HepG2 (cell line): Measurements from ENCODE around the gene CYB5R2. TPM values are rescaled to one million over a fixed set of nuclear protein-coding genes. Genes with fewer than 3 reads are reported as not detected.

Experiments
- ATAC-seq: fragments of 200-7000 bp; cut with Tn5 transposase; 3 replicates; pipeline ENCODE4 v1.9.1; 2020; ENCODE audit warnings: mild to moderate bottlenecking, moderate library complexity
- BruUV-seq: library from RNA; stranded (reverse); fragments of 400-500 nt; replicated peaks from 2 replicates; lab custom pipeline; 2021; lab: Mats Ljungman, UMichigan
- CTCF ChIA-PET: fragments of 300-600 bp; formaldehyde crosslinking; extraction: SDS; loops from one replicate; lab custom pipeline; 2021; ENCODE audit warnings: low total read pairs, inconsistent platforms, low intra/inter-chr PET ratio; lab: Yijun Ruan, JAX
- POLR2A ChIA-PET: fragments of 350-600 bp; sonication (Branson Sonifier 250); formaldehyde crosslinking; loops from one replicate; lab custom pipeline; 2020; ENCODE audit warnings: antibody characterized with exemption, inconsistent platforms; lab: Yijun Ruan, JAX
- DNase-seq: peaks from one replicate; pipeline ENCODE4 v3.0.0-alpha.2; 2015; ENCODE audit warnings: low spot score
- FAIRE-seq: peaks from 3 replicates; lab custom pipeline; 2011; peaks lifted over from hg19 to GRCh38; lab: Jason Lieb, UNC
- H2AFZ ChIP-seq: one replicate; pipeline ENCODE4 v1.6.1; 2011; ENCODE audit warnings: low read length, inconsistent platforms
- H3K27ac ChIP-seq: fragments of 300-600 bp; 3 replicates; pipeline ENCODE4 v1.8.0; 2011; ENCODE audit warnings: mixed run types, mild to moderate bottlenecking, mixed read lengths, low read length, inconsistent platforms; ENCODE audit not compliant: insufficient read depth; ENCODE audit errors: extremely low read length
- H3K27me3 ChIP-seq, 2 experiments: fragments of 200-600 bp in 1 of 2; 2 replicates in 1 of 2; 3 replicates in 1 of 2; pipeline versions ENCODE4 v1.6.0 to v1.8.0; 2011; ENCODE audit warnings: low read length in 2 of 2, mild to moderate bottlenecking in 2 of 2, moderate library complexity in 2 of 2, inconsistent platforms in 1 of 2; ENCODE audit not compliant: insufficient read depth in 2 of 2, control insufficient read depth in 1 of 2
- H3K36me3 ChIP-seq, 2 experiments: fragments of 200-600 bp in 1 of 2; replicated peaks in 1 of 2; 2 replicates in 1 of 2; 3 replicates in 1 of 2; pipeline versions ENCODE4 v1.5.1 to v1.8.0; 2011; ENCODE audit warnings: low read length in 2 of 2, inconsistent platforms in 1 of 2; ENCODE audit not compliant: insufficient read depth in 2 of 2, control insufficient read depth in 1 of 2
- H3K4me1 ChIP-seq: 2 replicates; pipeline ENCODE4 v1.5.1; 2012; ENCODE audit warnings: low read length, inconsistent platforms; ENCODE audit not compliant: insufficient read depth
- H3K4me2 ChIP-seq: 2 replicates; pipeline ENCODE4 v1.6.0; 2011; ENCODE audit warnings: low read depth, low read length, inconsistent platforms
- H3K4me3 ChIP-seq, 3 experiments: fragments of 200-600 bp in 1 of 3; sonication (generic), shearing (Covaris generic) in 1 of 3; replicated peaks in 1 of 3; 2 replicates each; pipeline ENCODE4 v1.5.1; 2011 to 2016; ENCODE audit warnings: low read length in 3 of 3, inconsistent platforms in 2 of 3, low read depth in 2 of 3, mild to moderate bottlenecking in 2 of 3, control low read depth in 1 of 3, mixed read lengths in 1 of 3; ENCODE audit not compliant: insufficient read depth in 1 of 3
- H3K79me2 ChIP-seq: one replicate; pipeline ENCODE4 v1.6.1; 2011; ENCODE audit warnings: low read length, inconsistent platforms; ENCODE audit not compliant: insufficient read depth
- H3K9ac ChIP-seq: 2 replicates; pipeline ENCODE4 v1.6.0; 2011; ENCODE audit warnings: mild to moderate bottlenecking, low read depth, low read length, inconsistent platforms; ENCODE audit not compliant: insufficient read depth
- H3K9me3 ChIP-seq: 2 replicates; pipeline ENCODE4 v1.5.1; 2012; ENCODE audit warnings: mild to moderate bottlenecking, low read length
- H4K20me1 ChIP-seq: 2 replicates; pipeline ENCODE4 v1.6.0; 2011; ENCODE audit warnings: inconsistent platforms, mild to moderate bottlenecking, low read length, moderate library complexity; ENCODE audit not compliant: insufficient read depth
- HNF4A ChIP-seq: sonication (generic); formaldehyde crosslinking; IDR thresholded peaks from 2 replicates; pipeline ENCODE4 v1.4.0; 2020; ENCODE audit warnings: missing genetic modification reagents
- KAT2B ChIP-seq: fragments of 150-350 bp; IDR thresholded peaks from 2 replicates; pipeline ENCODE4 v1.6.1; 2014; ENCODE audit warnings: low read depth, low read length, borderline replicate concordance
- LBX2 ChIP-seq: sonication (generic); formaldehyde crosslinking; IDR thresholded peaks from 2 replicates; pipeline ENCODE4 v1.5.0; 2020; ENCODE audit warnings: missing genetic modification reagents, mild to moderate bottlenecking, borderline replicate concordance
- MEIS2 ChIP-seq: sonication (generic); formaldehyde crosslinking; IDR thresholded peaks from 2 replicates; pipeline ENCODE4 v1.9.0; 2021; ENCODE audit warnings: mild to moderate bottlenecking, missing genetic modification reagents
- MLLT10 ChIP-seq: sonication (generic); formaldehyde crosslinking; IDR thresholded peaks from 2 replicates; pipeline ENCODE4 v1.4.0; 2020; ENCODE audit warnings: missing genetic modification reagents
- PHF20 ChIP-seq: sonication (generic); formaldehyde crosslinking; IDR thresholded peaks from 2 replicates; pipeline ENCODE4 v1.5.0; 2020; ENCODE audit warnings: mild to moderate bottlenecking, missing genetic modification reagents
- TAF15 ChIP-seq: fragments of 200-400 bp; formaldehyde crosslinking; IDR thresholded peaks from one replicate; pipeline ENCODE4 v1.6.1; 2018; ENCODE audit warnings: mild to moderate bottlenecking, low read depth, low read length; ENCODE audit not compliant: poor library complexity, severe bottlenecking
- TMF1 ChIP-seq: sonication (generic); formaldehyde crosslinking; IDR thresholded peaks from 2 replicates; pipeline ENCODE4 v1.8.1; 2022; ENCODE audit warnings: low read depth, missing genetic modification reagents
- YEATS4 ChIP-seq: sonication (generic); formaldehyde crosslinking; IDR thresholded peaks from 2 replicates; pipeline ENCODE4 v1.4.0; 2020; ENCODE audit warnings: missing genetic modification reagents, borderline replicate concordance
- WGBS: methylation state at CpG from one replicate; pipeline ENCODE4 v1.1.6; 2017; ENCODE audit warnings: low lambda C conversion rate; 5-methylcytosine and 5-hydroxymethylcytosine counted together
- in situ Hi-C: cut with HindIII; loops from 2 replicates; pipeline ENCODE4 v1.10.0; 2017; ENCODE audit warnings: low pct_unique_long_range_greater_than_20kb; ENCODE audit not compliant: extremely low pct_ligation_motif_present
- intact Hi-C: fragments of 100-400 bp; cut with micrococcal nuclease; formaldehyde crosslinking; loops from one replicate; pipeline ENCODE4 v1.10.0; 2022; ENCODE audit not compliant: unreplicated experiment
- polyA plus RNA-seq, 8 experiments: library from polyadenylated mRNA; depleted of rRNA in 3 of 8; stranded (reverse) in 7 of 8; unstranded in 1 of 8; fragments of >200 nt; fragmentation: Illumina TruSeq in 4 of 8; extraction: Trizol in 4 of 8; gene quantifications; 2 replicates each; pipeline versions ENCODE4 v1.2.1 to v1.2.3, GENCODE V29; 2011 to 2016; ENCODE audit warnings: low read depth in 4 of 8, missing spikeins in 1 of 8, mixed read lengths in 1 of 8; ENCODE audit not compliant: insufficient read depth in 1 of 8
- total RNA-seq, 5 experiments: library from RNA; depleted of rRNA; stranded (reverse); fragments of >200 nt; fragmentation: Illumina TruSeq; extraction: Trizol; gene quantifications; 2 replicates each; pipeline ENCODE4 v1.2.3, GENCODE V29; 2016; ENCODE audit warnings: low read depth in 1 of 5
- TF ChIP-seq, protein P1 (sequence below): sonication (generic); formaldehyde crosslinking; IDR thresholded peaks from 2 replicates; pipeline ENCODE4 v1.5.1; 2020; ENCODE audit warnings: missing genetic modification reagents, mild to moderate bottlenecking, borderline replicate concordance
- TF ChIP-seq, protein P2 (sequence below): sonication (generic); formaldehyde crosslinking; IDR thresholded peaks from 2 replicates; pipeline ENCODE4 v1.9.0; 2021; ENCODE audit warnings: missing genetic modification reagents, mild to moderate bottlenecking, borderline replicate concordance
- TF ChIP-seq, protein P3 (sequence below): sonication (generic); formaldehyde crosslinking; IDR thresholded peaks from 2 replicates; pipeline ENCODE4 v1.5.1; 2020; ENCODE audit warnings: mild to moderate bottlenecking, missing genetic modification reagents, borderline replicate concordance
- TF ChIP-seq, protein P4 (sequence below): sonication (generic); formaldehyde crosslinking; IDR thresholded peaks from 2 replicates; pipeline ENCODE4 v1.8.0; 2022; ENCODE audit warnings: low read depth, missing genetic modification reagents

CYB5R2 gene
- total and polyA plus RNA-seq, 2 of the 13 experiments (the other 11 are each of a cell fraction or from before 2014, with no cell fraction given): 0.40 to 0.51 TPM

GRCh38 chr11:7619322-7619721 is 54.0 kb downstream of the CYB5R2 start:
- no peak for FAIRE-seq
- Histone ChIP-seq H3K9ac (no peak overlapping the region), H3K79me2 (no peaks in the 10 kb centered on the region), H3K27me3 (no peaks in the 10 kb centered on the region), H4K20me1 (no peaks in the 10 kb centered on the region), H3K4me3 (no peak overlapping the region), H3K9me3 (no peaks in the 10 kb centered on the region), H3K4me1 (peaks cover 5% of the 10 kb centered on the region; the same call in 1 of the 2 replicates), H3K4me2 (no peak overlapping the region), H3K27ac (no peak overlapping the region), H3K36me3 (peaks cover 23 to 46% of the 10 kb centered on the region in 2 experiments), H2AFZ (no peak overlapping the region)
- WGBS: 96% methylated on average over 3 of the region's 3 CpGs
- no peak for ATAC-seq
- BruUV-seq: no TSS peak
- CTCF ChIA-PET: no interaction called here
- in situ Hi-C loops (no loop called here), intact Hi-C loops (no loop called here)
- POLR2A ChIA-PET: no interaction called here
- TF ChIP-seq KAT2B (no peak), MLLT10 (CRISPR knock-in tag) (no peak), HNF4A (no peak), MEIS2 (CRISPR knock-in tag) (no peak), YEATS4 (CRISPR knock-in tag) (no peak), TMF1 (CRISPR knock-in tag) (no peak), PHF20 (no peak), LBX2 (CRISPR knock-in tag) (no peak), TAF15 (no peak)
- TF ChIP-seq, protein P1, sequence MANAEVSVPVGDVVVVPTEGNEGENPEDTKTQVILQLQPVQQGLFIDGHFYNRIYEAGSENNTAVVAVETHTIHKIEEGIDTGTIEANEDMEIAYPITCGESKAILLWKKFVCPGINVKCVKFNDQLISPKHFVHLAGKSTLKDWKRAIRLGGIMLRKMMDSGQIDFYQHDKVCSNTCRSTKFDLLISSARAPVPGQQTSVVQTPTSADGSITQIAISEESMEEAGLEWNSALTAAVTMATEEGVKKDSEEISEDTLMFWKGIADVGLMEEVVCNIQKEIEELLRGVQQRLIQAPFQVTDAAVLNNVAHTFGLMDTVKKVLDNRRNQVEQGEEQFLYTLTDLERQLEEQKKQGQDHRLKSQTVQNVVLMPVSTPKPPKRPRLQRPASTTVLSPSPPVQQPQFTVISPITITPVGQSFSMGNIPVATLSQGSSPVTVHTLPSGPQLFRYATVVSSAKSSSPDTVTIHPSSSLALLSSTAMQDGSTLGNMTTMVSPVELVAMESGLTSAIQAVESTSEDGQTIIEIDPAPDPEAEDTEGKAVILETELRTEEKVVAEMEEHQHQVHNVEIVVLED (CRISPR knock-in tag): no peak
- TF ChIP-seq, protein P2, sequence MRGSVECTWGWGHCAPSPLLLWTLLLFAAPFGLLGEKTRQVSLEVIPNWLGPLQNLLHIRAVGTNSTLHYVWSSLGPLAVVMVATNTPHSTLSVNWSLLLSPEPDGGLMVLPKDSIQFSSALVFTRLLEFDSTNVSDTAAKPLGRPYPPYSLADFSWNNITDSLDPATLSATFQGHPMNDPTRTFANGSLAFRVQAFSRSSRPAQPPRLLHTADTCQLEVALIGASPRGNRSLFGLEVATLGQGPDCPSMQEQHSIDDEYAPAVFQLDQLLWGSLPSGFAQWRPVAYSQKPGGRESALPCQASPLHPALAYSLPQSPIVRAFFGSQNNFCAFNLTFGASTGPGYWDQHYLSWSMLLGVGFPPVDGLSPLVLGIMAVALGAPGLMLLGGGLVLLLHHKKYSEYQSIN (CRISPR knock-in tag): no peak
- TF ChIP-seq, protein P3, sequence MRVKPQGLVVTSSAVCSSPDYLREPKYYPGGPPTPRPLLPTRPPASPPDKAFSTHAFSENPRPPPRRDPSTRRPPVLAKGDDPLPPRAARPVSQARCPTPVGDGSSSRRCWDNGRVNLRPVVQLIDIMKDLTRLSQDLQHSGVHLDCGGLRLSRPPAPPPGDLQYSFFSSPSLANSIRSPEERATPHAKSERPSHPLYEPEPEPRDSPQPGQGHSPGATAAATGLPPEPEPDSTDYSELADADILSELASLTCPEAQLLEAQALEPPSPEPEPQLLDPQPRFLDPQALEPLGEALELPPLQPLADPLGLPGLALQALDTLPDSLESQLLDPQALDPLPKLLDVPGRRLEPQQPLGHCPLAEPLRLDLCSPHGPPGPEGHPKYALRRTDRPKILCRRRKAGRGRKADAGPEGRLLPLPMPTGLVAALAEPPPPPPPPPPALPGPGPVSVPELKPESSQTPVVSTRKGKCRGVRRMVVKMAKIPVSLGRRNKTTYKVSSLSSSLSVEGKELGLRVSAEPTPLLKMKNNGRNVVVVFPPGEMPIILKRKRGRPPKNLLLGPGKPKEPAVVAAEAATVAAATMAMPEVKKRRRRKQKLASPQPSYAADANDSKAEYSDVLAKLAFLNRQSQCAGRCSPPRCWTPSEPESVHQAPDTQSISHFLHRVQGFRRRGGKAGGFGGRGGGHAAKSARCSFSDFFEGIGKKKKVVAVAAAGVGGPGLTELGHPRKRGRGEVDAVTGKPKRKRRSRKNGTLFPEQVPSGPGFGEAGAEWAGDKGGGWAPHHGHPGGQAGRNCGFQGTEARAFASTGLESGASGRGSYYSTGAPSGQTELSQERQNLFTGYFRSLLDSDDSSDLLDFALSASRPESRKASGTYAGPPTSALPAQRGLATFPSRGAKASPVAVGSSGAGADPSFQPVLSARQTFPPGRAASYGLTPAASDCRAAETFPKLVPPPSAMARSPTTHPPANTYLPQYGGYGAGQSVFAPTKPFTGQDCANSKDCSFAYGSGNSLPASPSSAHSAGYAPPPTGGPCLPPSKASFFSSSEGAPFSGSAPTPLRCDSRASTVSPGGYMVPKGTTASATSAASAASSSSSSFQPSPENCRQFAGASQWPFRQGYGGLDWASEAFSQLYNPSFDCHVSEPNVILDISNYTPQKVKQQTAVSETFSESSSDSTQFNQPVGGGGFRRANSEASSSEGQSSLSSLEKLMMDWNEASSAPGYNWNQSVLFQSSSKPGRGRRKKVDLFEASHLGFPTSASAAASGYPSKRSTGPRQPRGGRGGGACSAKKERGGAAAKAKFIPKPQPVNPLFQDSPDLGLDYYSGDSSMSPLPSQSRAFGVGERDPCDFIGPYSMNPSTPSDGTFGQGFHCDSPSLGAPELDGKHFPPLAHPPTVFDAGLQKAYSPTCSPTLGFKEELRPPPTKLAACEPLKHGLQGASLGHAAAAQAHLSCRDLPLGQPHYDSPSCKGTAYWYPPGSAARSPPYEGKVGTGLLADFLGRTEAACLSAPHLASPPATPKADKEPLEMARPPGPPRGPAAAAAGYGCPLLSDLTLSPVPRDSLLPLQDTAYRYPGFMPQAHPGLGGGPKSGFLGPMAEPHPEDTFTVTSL (CRISPR knock-in tag): no peak
- TF ChIP-seq, protein P4, sequence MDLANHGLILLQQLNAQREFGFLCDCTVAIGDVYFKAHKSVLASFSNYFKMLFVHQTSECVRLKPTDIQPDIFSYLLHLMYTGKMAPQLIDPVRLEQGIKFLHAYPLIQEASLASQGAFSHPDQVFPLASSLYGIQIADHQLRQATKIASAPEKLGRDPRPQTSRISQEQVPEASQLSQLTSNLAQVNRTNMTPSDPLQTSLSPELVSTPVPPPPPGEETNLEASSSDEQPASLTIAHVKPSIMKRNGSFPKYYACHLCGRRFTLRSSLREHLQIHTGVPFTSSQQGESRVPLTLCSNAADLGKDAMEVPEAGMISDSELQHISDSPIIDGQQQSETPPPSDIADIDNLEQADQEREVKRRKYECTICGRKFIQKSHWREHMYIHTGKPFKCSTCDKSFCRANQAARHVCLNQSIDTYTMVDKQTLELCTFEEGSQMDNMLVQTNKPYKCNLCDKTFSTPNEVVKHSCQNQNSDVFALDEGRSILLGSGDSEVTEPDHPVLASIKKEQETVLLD (CRISPR knock-in tag): no peak
- no peak for DNase-seq
